GM23338 (cell line): ENCODE measurements around the gene PRR36. TPM values are rescaled to one million over a fixed set of nuclear protein-coding genes. Genes with fewer than 3 reads are reported as not detected.

Experiments
- ATAC-seq: fragments of 200-7000 bp; cut with Tn5 transposase; 3 replicates; pipeline ENCODE4 v1.9.1; 2020
- DNase-seq: peaks from one replicate; pipeline ENCODE4 v3.0.0-alpha.2; 2015; ENCODE audit warnings: low spot score
- H2AFZ ChIP-seq: fragments of 200-600 bp; sonication (generic); 2 replicates; pipeline ENCODE4 v1.8.0; 2016; ENCODE audit warnings: antibody characterized with exemption, mild to moderate bottlenecking, moderate library complexity
- H3F3A ChIP-seq: fragments of 200-600 bp; sonication (generic); replicated peaks from 2 replicates; pipeline ENCODE4 v1.8.0; 2017; ENCODE audit warnings: antibody characterized with exemption, mixed run types, low read depth
- H3K27ac ChIP-seq: fragments of 200-600 bp; sonication (generic); 2 replicates; pipeline ENCODE4 v1.6.1; 2016; ENCODE audit warnings: low read depth
- H3K27me3 ChIP-seq: fragments of 200-600 bp; sonication (generic); 2 replicates; pipeline ENCODE4 v1.8.0; 2016; ENCODE audit warnings: mild to moderate bottlenecking, mixed run types, moderate library complexity; ENCODE audit not compliant: insufficient read depth
- H3K36me3 ChIP-seq: fragments of 200-600 bp; sonication (generic); 2 replicates; pipeline ENCODE4 v1.8.0; 2016; ENCODE audit warnings: mild to moderate bottlenecking; ENCODE audit not compliant: insufficient read depth
- H3K4me1 ChIP-seq: fragments of 200-600 bp; sonication (generic); 2 replicates; pipeline ENCODE4 v1.8.0; 2016; ENCODE audit warnings: mild to moderate bottlenecking, moderate library complexity; ENCODE audit not compliant: insufficient read depth
- H3K4me2 ChIP-seq: fragments of 200-600 bp; sonication (generic); 2 replicates; pipeline ENCODE4 v1.7.1; 2017; ENCODE audit warnings: mixed run types
- H3K4me3 ChIP-seq: fragments of 200-600 bp; sonication (generic); 2 replicates; pipeline ENCODE4 v1.6.1; 2016; ENCODE audit warnings: mixed run types
- H3K79me2 ChIP-seq: fragments of 200-600 bp; sonication (generic); replicated peaks from 2 replicates; pipeline ENCODE4 v1.8.0; 2017; ENCODE audit warnings: mild to moderate bottlenecking; ENCODE audit not compliant: insufficient read depth
- H3K9me2 ChIP-seq: fragments of 200-600 bp; sonication (generic); 2 replicates; pipeline ENCODE4 v1.8.0; 2017; ENCODE audit not compliant: insufficient read depth
- H4K20me1 ChIP-seq: fragments of 200-600 bp; sonication (generic); replicated peaks from 2 replicates; pipeline ENCODE4 v1.8.0; 2017; ENCODE audit warnings: mild to moderate bottlenecking; ENCODE audit not compliant: insufficient read depth
- H3K27ac Mint-ChIP-seq: 2 replicates; pipeline ENCODE4 v1.8.0; 2020; ENCODE audit warnings: inconsistent platforms, mild to moderate bottlenecking, moderate library complexity, mixed read lengths
- H3K27me3 Mint-ChIP-seq: 3 replicates; pipeline ENCODE4 v1.8.0; 2022; ENCODE audit warnings: low read depth, mild to moderate bottlenecking, moderate library complexity, mixed read lengths, inconsistent platforms; ENCODE audit not compliant: insufficient read depth, poor library complexity
- H3K36me3 Mint-ChIP-seq: 3 replicates; pipeline ENCODE4 v1.8.0; 2021; ENCODE audit warnings: low read depth, mild to moderate bottlenecking, inconsistent platforms, moderate library complexity, mixed read lengths
- H3K4me1 Mint-ChIP-seq: 3 replicates; pipeline ENCODE4 v1.8.0; 2020; ENCODE audit warnings: mild to moderate bottlenecking, inconsistent platforms, mixed read lengths
- H3K4me3 Mint-ChIP-seq: 3 replicates; pipeline ENCODE4 v1.8.0; 2021; ENCODE audit warnings: moderate library complexity, mild to moderate bottlenecking, inconsistent platforms, mixed read lengths
- H3K9me3 Mint-ChIP-seq: 3 replicates; pipeline ENCODE4 v1.8.0; 2020; ENCODE audit warnings: moderate library complexity, mild to moderate bottlenecking, inconsistent platforms, mixed read lengths
- CREB1 ChIP-seq: fragments of 250-450 bp; sonication (Bioruptor Pico); IDR thresholded peaks from 2 replicates; pipeline ENCODE4 v1.5.0; 2020; ENCODE audit warnings: low read depth, mild to moderate bottlenecking, moderate library complexity
- CTCF ChIP-seq, 2 experiments: fragments of 200-600 bp in 1 of 2; sonication (generic) in 1 of 2; conservative IDR thresholded peaks; 2 replicates each; pipeline versions ENCODE4 v1.5.1 to v1.6.1; 2016 to 2017; ENCODE audit warnings: antibody characterized with exemption in 2 of 2, low read depth in 2 of 2, mild to moderate bottlenecking in 2 of 2, moderate library complexity in 1 of 2
- EZH2 ChIP-seq: fragments of 200-600 bp; sonication (generic); IDR thresholded peaks from one replicate; pipeline ENCODE4 v1.8.0; 2017; ENCODE audit warnings: antibody characterized with exemption, mild to moderate bottlenecking, low read depth; ENCODE audit not compliant: unreplicated experiment
- EZH2phosphoT487 ChIP-seq: fragments of 200-600 bp; sonication (generic); IDR thresholded peaks from one replicate; pipeline ENCODE4 v1.8.1; 2018; ENCODE audit warnings: antibody characterized with exemption; ENCODE audit not compliant: unreplicated experiment
- JUNB ChIP-seq: IDR thresholded peaks from one replicate; pipeline ENCODE4 v1.6.1; 2016; ENCODE audit warnings: antibody characterized with exemption; ENCODE audit not compliant: unreplicated experiment
- NANOG ChIP-seq: IDR thresholded peaks from 2 replicates; pipeline ENCODE4 v1.6.1; 2016; ENCODE audit warnings: antibody characterized with exemption, borderline replicate concordance
- POLR2AphosphoS5 ChIP-seq: IDR thresholded peaks from 2 replicates; pipeline ENCODE4 v1.6.1; 2016; ENCODE audit warnings: antibody characterized with exemption, low read depth
- STAT1 ChIP-seq: IDR thresholded peaks from one replicate; pipeline ENCODE4 v1.6.1; 2016; ENCODE audit warnings: antibody characterized with exemption; ENCODE audit not compliant: unreplicated experiment
- ZNF114 ChIP-seq: fragments of 250-450 bp; sonication (Bioruptor Pico); IDR thresholded peaks from 2 replicates; pipeline ENCODE4 v1.5.0; 2020; ENCODE audit warnings: mild to moderate bottlenecking, moderate library complexity
- ZNF331 ChIP-seq: fragments of 250-450 bp; sonication (Bioruptor Pico); IDR thresholded peaks from 2 replicates; pipeline ENCODE4 v1.5.0; 2020; ENCODE audit warnings: low read depth, mild to moderate bottlenecking, moderate library complexity
- ZNF462 ChIP-seq: fragments of 250-450 bp; sonication (Bioruptor Pico); IDR thresholded peaks from 2 replicates; pipeline ENCODE4 v1.5.0; 2020; ENCODE audit warnings: mild to moderate bottlenecking, moderate library complexity
- polyA plus RNA-seq: library from polyadenylated mRNA; unstranded; fragments of >200 nt; fragmentation: Nextera tagmentation; extraction: Ambion mirVana; gene quantifications from 2 replicates; pipeline ENCODE4 v1.2.1, GENCODE V29; 2016
- total RNA-seq: library from RNA; depleted of rRNA; stranded (reverse); fragments of >200 nt; shearing (Covaris generic); gene quantifications from 2 replicates; pipeline ENCODE4 v1.2.3, GENCODE V29; 2014
- TF ChIP-seq, protein P1 (sequence below): IDR thresholded peaks from 2 replicates; pipeline ENCODE4 v1.6.1; 2016; ENCODE audit warnings: antibody characterized with exemption
- TF ChIP-seq, protein P2 (sequence below): IDR thresholded peaks from one replicate; pipeline ENCODE4 v1.6.1; 2018; ENCODE audit warnings: antibody characterized with exemption; ENCODE audit not compliant: unreplicated experiment

Gene PRR36
- total and polyA plus RNA-seq, 2 experiments from 2014 or later = 17.6 to 17.9 TPM

DNA sequence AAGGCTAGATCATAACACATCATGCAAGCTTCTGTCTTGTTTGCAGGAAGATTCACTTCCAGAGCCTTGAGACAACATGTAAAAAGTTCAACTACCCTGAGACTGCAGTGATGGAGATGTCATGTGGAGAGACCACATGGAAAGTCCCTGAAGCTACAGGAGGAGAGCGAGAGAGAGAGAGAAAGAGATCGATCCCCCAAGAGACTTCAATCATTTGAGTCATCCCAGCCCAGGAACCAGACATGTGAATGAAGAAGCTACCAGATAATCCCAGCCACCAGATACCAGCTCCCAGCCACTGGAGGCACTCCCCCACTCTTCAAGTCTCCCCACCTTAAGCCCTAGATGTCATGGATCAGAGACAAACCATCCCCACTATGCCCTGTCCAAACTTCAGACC lies 54.9 kb downstream of the PRR36 start:
- H3K27me3 ChIP-seq = no peaks in the 10 kb centered on the region
- H3K4me2 ChIP-seq = no peak overlapping the region
- Mint-ChIP-seq H3K27me3 (peaks cover 10% of the 10 kb centered on the region), H3K27ac (no peak overlapping the region), H3K4me1 (no peaks in the 10 kb centered on the region), H3K36me3 (no peaks in the 10 kb centered on the region), H3K4me3 (no peak overlapping the region), H3K9me3 (peaks cover 31% of the 10 kb centered on the region)
- no peak overlapping the region for H3K27ac ChIP-seq
- no peaks in the 10 kb centered on the region for H3K4me1 ChIP-seq
- H3K36me3 ChIP-seq = no peaks in the 10 kb centered on the region
- ATAC-seq (no peak), DNase-seq (no peak)
- no peak overlapping the region for H2AFZ ChIP-seq
- TF ChIP-seq EZH2phosphoT487 (no peak), ZNF462 (CRISPR knock-in tag) (no peak), JUNB (no peak), ZNF114 (no peak), STAT1 (no peak), CTCF (conservative IDR thresholded peaks at IDR 0.05; ENCODE audit: low read depth in 2 of 2) (no peak), CREB1 (no peak), EZH2 (no peak), NANOG (no peak), ZNF331 (no peak), POLR2AphosphoS5 (no peak)
- TF ChIP-seq, protein P1, sequence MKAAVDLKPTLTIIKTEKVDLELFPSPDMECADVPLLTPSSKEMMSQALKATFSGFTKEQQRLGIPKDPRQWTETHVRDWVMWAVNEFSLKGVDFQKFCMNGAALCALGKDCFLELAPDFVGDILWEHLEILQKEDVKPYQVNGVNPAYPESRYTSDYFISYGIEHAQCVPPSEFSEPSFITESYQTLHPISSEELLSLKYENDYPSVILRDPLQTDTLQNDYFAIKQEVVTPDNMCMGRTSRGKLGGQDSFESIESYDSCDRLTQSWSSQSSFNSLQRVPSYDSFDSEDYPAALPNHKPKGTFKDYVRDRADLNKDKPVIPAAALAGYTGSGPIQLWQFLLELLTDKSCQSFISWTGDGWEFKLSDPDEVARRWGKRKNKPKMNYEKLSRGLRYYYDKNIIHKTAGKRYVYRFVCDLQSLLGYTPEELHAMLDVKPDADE = no peak
- TF ChIP-seq, protein P2, sequence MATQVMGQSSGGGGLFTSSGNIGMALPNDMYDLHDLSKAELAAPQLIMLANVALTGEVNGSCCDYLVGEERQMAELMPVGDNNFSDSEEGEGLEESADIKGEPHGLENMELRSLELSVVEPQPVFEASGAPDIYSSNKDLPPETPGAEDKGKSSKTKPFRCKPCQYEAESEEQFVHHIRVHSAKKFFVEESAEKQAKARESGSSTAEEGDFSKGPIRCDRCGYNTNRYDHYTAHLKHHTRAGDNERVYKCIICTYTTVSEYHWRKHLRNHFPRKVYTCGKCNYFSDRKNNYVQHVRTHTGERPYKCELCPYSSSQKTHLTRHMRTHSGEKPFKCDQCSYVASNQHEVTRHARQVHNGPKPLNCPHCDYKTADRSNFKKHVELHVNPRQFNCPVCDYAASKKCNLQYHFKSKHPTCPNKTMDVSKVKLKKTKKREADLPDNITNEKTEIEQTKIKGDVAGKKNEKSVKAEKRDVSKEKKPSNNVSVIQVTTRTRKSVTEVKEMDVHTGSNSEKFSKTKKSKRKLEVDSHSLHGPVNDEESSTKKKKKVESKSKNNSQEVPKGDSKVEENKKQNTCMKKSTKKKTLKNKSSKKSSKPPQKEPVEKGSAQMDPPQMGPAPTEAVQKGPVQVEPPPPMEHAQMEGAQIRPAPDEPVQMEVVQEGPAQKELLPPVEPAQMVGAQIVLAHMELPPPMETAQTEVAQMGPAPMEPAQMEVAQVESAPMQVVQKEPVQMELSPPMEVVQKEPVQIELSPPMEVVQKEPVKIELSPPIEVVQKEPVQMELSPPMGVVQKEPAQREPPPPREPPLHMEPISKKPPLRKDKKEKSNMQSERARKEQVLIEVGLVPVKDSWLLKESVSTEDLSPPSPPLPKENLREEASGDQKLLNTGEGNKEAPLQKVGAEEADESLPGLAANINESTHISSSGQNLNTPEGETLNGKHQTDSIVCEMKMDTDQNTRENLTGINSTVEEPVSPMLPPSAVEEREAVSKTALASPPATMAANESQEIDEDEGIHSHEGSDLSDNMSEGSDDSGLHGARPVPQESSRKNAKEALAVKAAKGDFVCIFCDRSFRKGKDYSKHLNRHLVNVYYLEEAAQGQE = no peak
- no peaks in the 10 kb centered on the region for H3F3A ChIP-seq
- no peaks in the 10 kb centered on the region for H3K9me2 ChIP-seq
- H3K4me3 ChIP-seq = no peak overlapping the region
- no peaks in the 10 kb centered on the region for H4K20me1 ChIP-seq
- H3K79me2 ChIP-seq = no peaks in the 10 kb centered on the region
